Glutamatergic neuron (in vitro differentiated cells): ENCODE measurements around the gene SMO. TPM values are rescaled to one million over a fixed set of nuclear protein-coding genes. Genes with fewer than 3 reads are reported as not detected.

ENCODE experiments used
- DNase-seq: peaks from one replicate; pipeline ENCODE4 v3.0.0; 2022
- H3K27ac Mint-ChIP-seq: one replicate; pipeline ENCODE4 v1.8.0; 2020; ENCODE audit warnings: mild to moderate bottlenecking, mixed read lengths, inconsistent platforms; ENCODE audit not compliant: unreplicated experiment
- H3K27me3 Mint-ChIP-seq: one replicate; pipeline ENCODE4 v1.8.0; 2020; ENCODE audit warnings: mild to moderate bottlenecking, moderate library complexity, mixed read lengths, inconsistent platforms; ENCODE audit not compliant: unreplicated experiment
- H3K36me3 Mint-ChIP-seq: one replicate; pipeline ENCODE4 v1.8.0; 2020; ENCODE audit warnings: mild to moderate bottlenecking, mixed read lengths, inconsistent platforms; ENCODE audit not compliant: unreplicated experiment
- H3K4me1 Mint-ChIP-seq: one replicate; pipeline ENCODE4 v1.8.0; 2020; ENCODE audit warnings: mild to moderate bottlenecking, low read depth, mixed read lengths, inconsistent platforms; ENCODE audit not compliant: unreplicated experiment
- H3K4me3 Mint-ChIP-seq: one replicate; pipeline ENCODE4 v1.8.0; 2020; ENCODE audit warnings: mild to moderate bottlenecking, mixed read lengths, inconsistent platforms; ENCODE audit not compliant: unreplicated experiment
- H3K9me3 Mint-ChIP-seq: one replicate; pipeline ENCODE4 v1.8.0; 2020; ENCODE audit warnings: mild to moderate bottlenecking, moderate library complexity, mixed read lengths, inconsistent platforms; ENCODE audit not compliant: unreplicated experiment
- total RNA-seq: library from RNA; stranded (reverse); fragmentation: NEBNext Ultra II Directional; extraction: Animal tissue kit (Norgen Biotek cat#: 25700); gene quantifications from one replicate; pipeline ENCODE4 v1.2.1, GENCODE V29; 2021; ENCODE audit not compliant: unreplicated experiment
- TF ChIP-seq, protein P1 (sequence below): fragments of 200-600 bp; sonication (generic); IDR thresholded peaks from one replicate; pipeline ENCODE4 v1.5.0; 2021; ENCODE audit not compliant: partially characterized antibody, unreplicated experiment

Gene SMO
- total RNA-seq, 1 donor from 2014 or later = 5.9 TPM

DNA sequence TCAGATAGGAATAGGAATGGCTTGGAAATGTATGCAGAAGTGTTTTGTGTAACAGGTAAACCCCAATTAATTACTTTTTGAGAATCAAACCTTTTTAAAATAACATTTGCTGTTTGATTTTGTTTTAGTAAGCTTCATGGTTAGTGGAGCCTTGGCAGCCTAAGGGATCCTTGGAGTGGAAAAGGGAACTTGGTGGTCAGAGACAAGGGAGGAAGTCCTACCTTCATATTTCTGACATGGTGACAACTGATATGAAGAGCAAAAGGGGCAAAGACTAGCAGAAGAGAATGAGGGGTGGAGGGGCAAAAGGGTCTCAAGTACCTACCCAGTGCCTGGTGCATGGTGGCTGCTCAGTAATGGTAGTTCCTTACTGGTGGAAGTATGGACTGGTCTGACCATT is 68.7 kb downstream of the SMO start:
- Mint-ChIP-seq H3K27ac (no peak overlapping the region), H3K36me3 (no peaks in the 10 kb centered on the region), H3K27me3 (no peaks in the 10 kb centered on the region), H3K4me3 (no peak overlapping the region), H3K9me3 (no peaks in the 10 kb centered on the region), H3K4me1 (peaks cover 5% of the 10 kb centered on the region)
- no peak for DNase-seq
- TF ChIP-seq, protein P1, sequence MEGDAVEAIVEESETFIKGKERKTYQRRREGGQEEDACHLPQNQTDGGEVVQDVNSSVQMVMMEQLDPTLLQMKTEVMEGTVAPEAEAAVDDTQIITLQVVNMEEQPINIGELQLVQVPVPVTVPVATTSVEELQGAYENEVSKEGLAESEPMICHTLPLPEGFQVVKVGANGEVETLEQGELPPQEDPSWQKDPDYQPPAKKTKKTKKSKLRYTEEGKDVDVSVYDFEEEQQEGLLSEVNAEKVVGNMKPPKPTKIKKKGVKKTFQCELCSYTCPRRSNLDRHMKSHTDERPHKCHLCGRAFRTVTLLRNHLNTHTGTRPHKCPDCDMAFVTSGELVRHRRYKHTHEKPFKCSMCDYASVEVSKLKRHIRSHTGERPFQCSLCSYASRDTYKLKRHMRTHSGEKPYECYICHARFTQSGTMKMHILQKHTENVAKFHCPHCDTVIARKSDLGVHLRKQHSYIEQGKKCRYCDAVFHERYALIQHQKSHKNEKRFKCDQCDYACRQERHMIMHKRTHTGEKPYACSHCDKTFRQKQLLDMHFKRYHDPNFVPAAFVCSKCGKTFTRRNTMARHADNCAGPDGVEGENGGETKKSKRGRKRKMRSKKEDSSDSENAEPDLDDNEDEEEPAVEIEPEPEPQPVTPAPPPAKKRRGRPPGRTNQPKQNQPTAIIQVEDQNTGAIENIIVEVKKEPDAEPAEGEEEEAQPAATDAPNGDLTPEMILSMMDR = no peak

- no peaks in the 10 kb centered on the region for H3K9me3 Mint-ChIP-seq
- no peak overlapping the region for H3K4me3 Mint-ChIP-seq
- no peaks in the 10 kb centered on the region for H3K4me1 Mint-ChIP-seq
- no peak overlapping the region for H3K27ac Mint-ChIP-seq
- H3K36me3 Mint-ChIP-seq = no peaks in the 10 kb centered on the region
- TF ChIP-seq, protein P1 = no peak
- no peaks in the 10 kb centered on the region for H3K27me3 Mint-ChIP-seq
- no peak for DNase-seq
Observed at GRCh38 chr7:129258649-129259389, 70.4 kb downstream of the SMO start.

DNA sequence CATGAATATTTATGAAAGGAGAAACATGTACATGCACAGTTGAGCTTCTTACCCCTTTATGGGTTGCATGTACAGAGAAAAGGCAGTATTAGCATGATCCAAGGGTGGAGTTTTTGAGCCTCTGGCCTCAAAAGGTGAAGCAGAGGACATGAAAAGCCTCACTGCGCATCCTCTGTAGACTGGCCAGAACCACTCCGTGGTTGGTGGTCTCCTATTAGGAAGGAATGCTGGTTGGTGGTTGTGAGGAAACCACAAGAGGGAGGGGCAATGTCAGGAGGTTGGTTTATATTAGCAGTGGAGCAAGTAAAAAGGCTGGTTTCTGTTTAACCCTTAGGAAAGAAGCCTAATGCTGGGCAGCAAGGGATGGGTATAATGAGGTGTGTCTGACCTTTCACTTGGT is 73.9 kb downstream of the SMO start:
- no peaks in the 10 kb centered on the region for H3K4me1 Mint-ChIP-seq
- H3K27ac Mint-ChIP-seq = no peak overlapping the region
- no peaks in the 10 kb centered on the region for H3K36me3 Mint-ChIP-seq
- H3K27me3 Mint-ChIP-seq = no peaks in the 10 kb centered on the region
- TF ChIP-seq, protein P1 = no peak
- H3K4me3 Mint-ChIP-seq = no peak overlapping the region
- H3K9me3 Mint-ChIP-seq = no peaks in the 10 kb centered on the region
- no peak for DNase-seq

Other genes with a start within 250 kb of the SMO start
- gene TNPO3, start 133.5 kb upstream of the SMO start, total RNA-seq = 53.8 TPM
- gene TSPAN33, start 43.9 kb upstream of the SMO start, total RNA-seq = 6.6 TPM
- gene AHCYL2, start 36.4 kb downstream of the SMO start, total RNA-seq = 16.8 TPM
- 3.3 TPM for gene STRIP2, start 245.8 kb downstream of the SMO start, total RNA-seq